SK-N-SH (cell line): Measurements from ENCODE around the gene SHH. TPM values are rescaled to one million over a fixed set of nuclear protein-coding genes. Genes with fewer than 3 reads are reported as not detected.
"Not testable (repeated sequence)": the region's sequence is repeated elsewhere in the genome, so short reads cannot be mapped to it uniquely, and the experiment has no call there.

Source experiments
- CTCF ChIA-PET: fragments of 300-600, 350-600 bp; formaldehyde crosslinking; extraction: SDS; loops from one replicate; lab custom pipeline; 2021; lab: Yijun Ruan, JAX
- POLR2A ChIA-PET: fragments of 350-600 bp; sonication (Branson Sonifier 250); formaldehyde crosslinking; extraction: SDS; loops from one replicate; lab custom pipeline; 2020; ENCODE audit warnings: antibody characterized with exemption, inconsistent platforms; lab: Yijun Ruan, JAX
- DNase-seq: peaks from one replicate; pipeline ENCODE4 v3.0.0; 2012
- H2AFZ ChIP-seq: fragments of 200-600 bp; sonication (generic); 2 replicates; pipeline ENCODE4 v1.8.1; 2016; ENCODE audit warnings: antibody characterized with exemption, mild to moderate bottlenecking, low read depth
- H3F3A ChIP-seq: fragments of 200-600 bp; sonication (generic); replicated peaks from 2 replicates; pipeline ENCODE3; 2016; ENCODE audit warnings: antibody characterized with exemption, mild to moderate bottlenecking; ENCODE audit not compliant: insufficient read depth
- H3K27ac ChIP-seq, 2 experiments: fragments of 200-500 bp in 1 of 2; fragments of 200-600 bp in 1 of 2; sonication (Bioruptor generic) in 1 of 2; sonication (generic), shearing (Covaris generic) in 1 of 2; 2 replicates each; pipeline versions ENCODE4 v1.5.1 to v1.6.1; 2014 to 2016; ENCODE audit warnings: low read depth in 2 of 2, inconsistent platforms in 1 of 2, low read length in 1 of 2, mild to moderate bottlenecking in 1 of 2, mixed read lengths in 1 of 2
- H3K27me3 ChIP-seq: fragments of 200-600 bp; sonication (generic), shearing (Covaris generic); 2 replicates; pipeline ENCODE4 v1.6.1; 2016; ENCODE audit warnings: mixed run types; ENCODE audit not compliant: insufficient read depth
- H3K36me3 ChIP-seq, 2 experiments: fragments of 200-500 bp in 1 of 2; fragments of 200-600 bp in 1 of 2; sonication (Bioruptor generic) in 1 of 2; sonication (generic) in 1 of 2; replicated peaks in 1 of 2; 2 replicates each; pipeline versions ENCODE3 to v1.5.1; 2014 to 2016; ENCODE audit warnings: low read length in 1 of 2, mild to moderate bottlenecking in 1 of 2; ENCODE audit not compliant: insufficient read depth in 2 of 2, control insufficient read depth in 1 of 2
- H3K4me1 ChIP-seq, 2 experiments: fragments of 200-500 bp in 1 of 2; fragments of 200-600 bp in 1 of 2; sonication (Bioruptor generic) in 1 of 2; sonication (generic), shearing (Covaris generic) in 1 of 2; 2 replicates each; pipeline versions ENCODE4 v1.5.1 to v1.6.1; 2014 to 2016; ENCODE audit warnings: low read depth in 1 of 2, low read length in 1 of 2, mixed run types in 1 of 2; ENCODE audit not compliant: insufficient read depth in 2 of 2, control insufficient read depth in 1 of 2
- H3K4me2 ChIP-seq: fragments of 200-600 bp; sonication (generic), shearing (Covaris generic); 2 replicates; pipeline ENCODE4 v1.6.1; 2017; ENCODE audit warnings: mixed run types
- H3K4me3 ChIP-seq, 2 experiments: fragments of 200-500 bp in 1 of 2; fragments of 200-600 bp in 1 of 2; sonication (Bioruptor generic) in 1 of 2; sonication (generic), shearing (Covaris generic) in 1 of 2; 2 replicates each; pipeline versions ENCODE4 v1.5.1 to v1.8.1; 2014 to 2016; ENCODE audit warnings: low read depth in 2 of 2, inconsistent platforms in 1 of 2, low read length in 1 of 2, mild to moderate bottlenecking in 1 of 2, mixed read lengths in 1 of 2, moderate library complexity in 1 of 2
- H3K79me2 ChIP-seq: fragments of 200-600 bp; sonication (generic); 2 replicates; pipeline ENCODE4 v1.8.1; 2017; ENCODE audit warnings: mild to moderate bottlenecking; ENCODE audit not compliant: insufficient read depth
- H3K9ac ChIP-seq: fragments of 200-600 bp; sonication (generic); 2 replicates; pipeline ENCODE4 v1.6.1; 2017; ENCODE audit warnings: mixed run types
- H3K9me2 ChIP-seq: fragments of 200-600 bp; sonication (generic); 2 replicates; pipeline ENCODE4 v1.6.1; 2017; ENCODE audit warnings: mixed run types
- H3K9me3 ChIP-seq: fragments of 200-600 bp; sonication (generic); 2 replicates; pipeline ENCODE4 v1.6.1; 2017; ENCODE audit warnings: mixed run types, mild to moderate bottlenecking, moderate library complexity
- H4K20me1 ChIP-seq: fragments of 200-600 bp; sonication (generic); 2 replicates; pipeline ENCODE4 v1.6.1; 2017; ENCODE audit warnings: mild to moderate bottlenecking, mixed run types; ENCODE audit not compliant: insufficient read depth
- CHD2 ChIP-seq: fragments of 150-350 bp; IDR thresholded peaks from 2 replicates; pipeline ENCODE4 v1.6.1; 2018; ENCODE audit warnings: low read length; ENCODE audit not compliant: partially characterized antibody
- FOSL2 ChIP-seq: IDR thresholded peaks from 2 replicates; pipeline ENCODE4 v1.4.0; 2012; ENCODE audit warnings: low read depth, mild to moderate bottlenecking, moderate library complexity, borderline replicate concordance
- IRF3 ChIP-seq: fragments of 150-350 bp; IDR thresholded peaks from 2 replicates; pipeline ENCODE4 v1.6.1; 2016; ENCODE audit warnings: mild to moderate bottlenecking, low read depth, low read length
- JUND ChIP-seq: IDR thresholded peaks from 2 replicates; pipeline ENCODE4 v1.4.0; 2012
- PBX3 ChIP-seq: IDR thresholded peaks from 2 replicates; pipeline ENCODE4; 2012
- POLR2AphosphoS5 ChIP-seq: IDR thresholded peaks from 2 replicates; pipeline ENCODE4 v1.6.1; 2012; ENCODE audit warnings: low read depth, low read length
- RCOR1 ChIP-seq: fragments of 150-350 bp; IDR thresholded peaks from 2 replicates; pipeline ENCODE4 v1.6.1; 2017; ENCODE audit warnings: antibody characterized with exemption, low read length
- RFX5 ChIP-seq: IDR thresholded peaks from 2 replicates; pipeline ENCODE4 v1.6.1; 2012; ENCODE audit warnings: mild to moderate bottlenecking, improper control_type of control experiment, low read length
- RXRA ChIP-seq: IDR thresholded peaks from 2 replicates; pipeline ENCODE4 v1.4.0; 2012; ENCODE audit warnings: low read depth, mild to moderate bottlenecking, borderline replicate concordance
- YY1 ChIP-seq: IDR thresholded peaks from 2 replicates; pipeline ENCODE4 v1.4.0; 2012; ENCODE audit warnings: low read depth, mild to moderate bottlenecking
- WGBS: methylation state at CpG from one replicate; pipeline ENCODE4 v1.1.6; 2017; ENCODE audit warnings: low lambda C conversion rate; 5-methylcytosine and 5-hydroxymethylcytosine counted together
- polyA plus RNA-seq, 3 experiments: library from polyadenylated mRNA; depleted of rRNA; stranded (reverse); fragments of >200 nt; gene quantifications; 2 replicates each; pipeline ENCODE4 v1.2.3, GENCODE V29; 2012
- TF ChIP-seq, protein P1 (sequence below): IDR thresholded peaks from 2 replicates; pipeline ENCODE4 v1.4.0; 2012; ENCODE audit warnings: low read depth, borderline replicate concordance

Gene SHH
- polyA plus RNA-seq, 1 of the 3 experiments (the other 2 are of a cell fraction), result not detected

DNA sequence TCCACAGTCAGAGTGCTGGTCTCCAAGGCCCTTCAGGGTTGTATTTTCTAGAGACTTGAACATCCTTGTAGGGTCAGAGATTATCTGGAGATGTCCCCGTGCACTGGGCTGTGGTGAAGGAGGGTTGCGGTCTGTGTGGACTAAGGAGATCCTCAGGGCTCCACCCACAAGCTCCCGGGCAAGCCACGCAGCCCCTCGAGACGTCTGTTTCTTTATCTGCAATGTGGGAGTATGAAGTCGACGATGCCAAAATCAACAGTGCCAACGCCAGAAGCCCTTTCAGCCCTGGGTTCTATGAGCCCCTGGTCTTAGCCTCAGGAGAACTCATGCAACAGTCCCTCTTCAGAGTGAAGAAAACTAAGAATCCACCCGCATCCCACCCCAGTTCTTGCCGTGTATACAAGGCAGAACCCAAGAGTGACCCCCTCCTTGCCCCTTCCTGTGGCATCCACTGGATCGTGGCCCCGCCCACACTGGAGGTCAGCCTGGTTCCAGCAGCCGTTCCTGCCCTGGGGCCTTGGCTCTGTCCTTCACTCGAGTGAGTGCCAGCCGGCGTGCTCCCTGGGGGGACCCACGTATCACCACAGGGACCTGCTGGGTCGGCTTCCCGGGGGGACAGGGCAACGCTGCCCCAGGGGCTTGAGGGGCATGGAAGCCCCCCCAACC, 6.0 kb upstream of the SHH start:
- Histone ChIP-seq H4K20me1 (no peaks in the 10 kb centered on the region), H3K4me1 (no peaks in the 10 kb centered on the region), H3K27me3 (peaks cover 94% of the 10 kb centered on the region), H2AFZ (no peak overlapping the region), H3K9me2 (no peaks in the 10 kb centered on the region), H3K4me2 (no peak overlapping the region), H3K4me3 (no peak overlapping the region), H3K27ac (no peak overlapping the region), H3K36me3 (no peaks in the 10 kb centered on the region), H3K9ac (no peak overlapping the region), H3F3A (no peaks in the 10 kb centered on the region), H3K9me3 (no peaks in the 10 kb centered on the region), H3K79me2 (no peaks in the 10 kb centered on the region)
- DNase-seq, result no peak
- 4% methylated on average over 21 of the region's 21 CpGs for WGBS
- CTCF ChIA-PET, result interaction anchor here (2.1 kb wide), 1 partner anchor 22 kb away, joined by 6 read pairs; no protein-coding TSS in a partner anchor
- POLR2A ChIA-PET, result no interaction called here
- no peak for TF ChIP-seq RFX5
- no peak for TF ChIP-seq IRF3

DNA sequence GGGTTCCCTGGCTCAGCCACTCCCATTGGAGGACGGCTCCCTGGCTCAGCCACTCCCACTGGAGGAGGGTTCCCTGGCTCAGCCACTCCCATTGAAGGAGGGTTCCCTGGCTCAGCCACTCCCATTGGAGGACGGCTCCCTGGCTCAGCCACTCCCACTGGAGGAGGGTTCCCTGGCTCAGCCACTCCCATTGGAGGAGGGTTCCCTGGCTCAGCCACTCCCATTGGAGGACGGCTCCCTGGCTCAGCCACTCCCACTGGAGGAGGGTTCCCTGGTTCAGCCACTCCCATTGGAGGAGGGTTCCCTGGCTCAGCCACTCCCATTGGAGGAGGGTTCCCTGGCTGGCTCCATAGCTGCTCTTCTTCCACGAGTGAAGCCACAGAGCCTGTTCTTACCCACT, 5.3 kb upstream of the SHH start:
- H3K79me2 ChIP-seq, H2AFZ ChIP-seq, H3K9me2 ChIP-seq, H3F3A ChIP-seq, H3K4me1 ChIP-seq, H3K4me2 ChIP-seq, H4K20me1 ChIP-seq, H3K9ac ChIP-seq, H3K4me3 ChIP-seq, H3K36me3 ChIP-seq, H3K9me3 ChIP-seq, H3K27ac ChIP-seq, DNase-seq: not testable (repeated sequence)
- H3K27me3 ChIP-seq, result peaks cover 94% of the 10 kb centered on the region
- ChIA-PET POLR2A (interaction anchor here (0.6 kb wide), 1 partner anchor 61 kb away, joined by 3 read pairs; no protein-coding TSS in a partner anchor), CTCF (interaction anchor here (1.1 to 4.6 kb wide), 4 partner anchors 9 to 96 kb away, joined by 3 to 33 read pairs (median 5); no protein-coding TSS in a partner anchor)
- 10% methylated on average over 2 of the region's 4 CpGs for WGBS

DNA sequence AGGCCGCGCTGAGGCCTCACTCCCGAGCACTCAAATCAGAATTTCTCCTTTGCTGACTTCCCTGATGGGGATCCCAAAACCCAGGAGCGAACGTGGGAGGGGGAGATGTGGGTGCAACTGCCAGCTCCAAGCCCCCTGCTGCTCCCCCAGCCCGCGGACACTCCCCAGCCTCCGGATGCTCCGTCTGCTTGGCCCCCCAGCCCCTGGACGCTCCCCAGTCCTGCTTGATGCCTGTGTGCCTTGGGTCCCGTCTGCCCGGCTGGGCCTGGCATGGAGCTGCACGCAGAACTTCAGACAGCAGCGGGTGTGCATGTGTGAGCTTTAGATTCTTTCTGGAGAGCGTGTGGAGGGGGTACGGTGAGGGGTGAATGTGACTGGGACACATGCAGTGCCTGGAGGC, 4.7 kb upstream of the SHH start:
- Histone ChIP-seq H3K27me3 (peaks cover 94% of the 10 kb centered on the region), H3K4me2 (no peak overlapping the region), H3K9me2 (no peaks in the 10 kb centered on the region), H3K9ac (no peak overlapping the region), H3K27ac (no peak overlapping the region), H2AFZ (no peak overlapping the region), H3F3A (no peaks in the 10 kb centered on the region), H3K9me3 (no peaks in the 10 kb centered on the region), H4K20me1 (no peaks in the 10 kb centered on the region), H3K79me2 (no peaks in the 10 kb centered on the region), H3K36me3 (no peaks in the 10 kb centered on the region), H3K4me3 (no peak overlapping the region), H3K4me1 (no peaks in the 10 kb centered on the region)
- no peak for DNase-seq
- POLR2A ChIA-PET, result interaction anchor here (0.6 kb wide), 1 partner anchor 61 kb away, joined by 3 read pairs; no protein-coding TSS in a partner anchor
- CTCF ChIA-PET, result interaction anchor here (1.1 to 4.6 kb wide), 5 partner anchors 8 to 656 kb away, joined by 3 to 33 read pairs (median 4); no protein-coding TSS in a partner anchor
- TF ChIP-seq CHD2 (no peak), PBX3 (no peak), RFX5 (no peak), RCOR1 (no peak), JUND (no peak), IRF3 (no peak), YY1 (no peak), FOSL2 (no peak), POLR2AphosphoS5 (no peak), RXRA (no peak)
- TF ChIP-seq, protein P1, sequence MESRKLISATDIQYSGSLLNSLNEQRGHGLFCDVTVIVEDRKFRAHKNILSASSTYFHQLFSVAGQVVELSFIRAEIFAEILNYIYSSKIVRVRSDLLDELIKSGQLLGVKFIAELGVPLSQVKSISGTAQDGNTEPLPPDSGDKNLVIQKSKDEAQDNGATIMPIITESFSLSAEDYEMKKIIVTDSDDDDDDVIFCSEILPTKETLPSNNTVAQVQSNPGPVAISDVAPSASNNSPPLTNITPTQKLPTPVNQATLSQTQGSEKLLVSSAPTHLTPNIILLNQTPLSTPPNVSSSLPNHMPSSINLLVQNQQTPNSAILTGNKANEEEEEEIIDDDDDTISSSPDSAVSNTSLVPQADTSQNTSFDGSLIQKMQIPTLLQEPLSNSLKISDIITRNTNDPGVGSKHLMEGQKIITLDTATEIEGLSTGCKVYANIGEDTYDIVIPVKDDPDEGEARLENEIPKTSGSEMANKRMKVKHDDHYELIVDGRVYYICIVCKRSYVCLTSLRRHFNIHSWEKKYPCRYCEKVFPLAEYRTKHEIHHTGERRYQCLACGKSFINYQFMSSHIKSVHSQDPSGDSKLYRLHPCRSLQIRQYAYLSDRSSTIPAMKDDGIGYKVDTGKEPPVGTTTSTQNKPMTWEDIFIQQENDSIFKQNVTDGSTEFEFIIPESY, result no peak
- 28% methylated on average over 16 of the region's 16 CpGs for whole genome bisulfite sequencing
